ENCODE data around the gene EML4.

DNA sequence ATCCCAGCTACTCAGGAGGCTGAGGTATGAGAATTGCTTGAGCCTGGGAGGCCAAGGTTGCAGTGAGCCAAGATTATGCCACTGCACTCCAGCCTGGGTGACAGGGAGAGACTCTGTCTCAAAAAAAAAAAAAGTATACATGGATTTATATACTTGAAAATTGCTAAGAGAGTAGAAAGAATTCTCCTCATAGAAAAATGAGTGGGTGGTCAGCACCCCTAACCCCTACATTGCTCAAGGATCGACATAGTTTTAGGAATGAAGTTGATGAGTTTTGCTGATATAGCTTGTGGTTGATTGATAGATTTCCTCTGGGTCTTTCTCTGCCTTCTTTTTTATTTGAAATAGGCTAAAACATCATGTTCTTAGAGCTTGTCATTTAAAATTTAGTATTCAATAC is 58.9 kb downstream of the EML4 start:
- TF ChIP-seq, protein P1, sequence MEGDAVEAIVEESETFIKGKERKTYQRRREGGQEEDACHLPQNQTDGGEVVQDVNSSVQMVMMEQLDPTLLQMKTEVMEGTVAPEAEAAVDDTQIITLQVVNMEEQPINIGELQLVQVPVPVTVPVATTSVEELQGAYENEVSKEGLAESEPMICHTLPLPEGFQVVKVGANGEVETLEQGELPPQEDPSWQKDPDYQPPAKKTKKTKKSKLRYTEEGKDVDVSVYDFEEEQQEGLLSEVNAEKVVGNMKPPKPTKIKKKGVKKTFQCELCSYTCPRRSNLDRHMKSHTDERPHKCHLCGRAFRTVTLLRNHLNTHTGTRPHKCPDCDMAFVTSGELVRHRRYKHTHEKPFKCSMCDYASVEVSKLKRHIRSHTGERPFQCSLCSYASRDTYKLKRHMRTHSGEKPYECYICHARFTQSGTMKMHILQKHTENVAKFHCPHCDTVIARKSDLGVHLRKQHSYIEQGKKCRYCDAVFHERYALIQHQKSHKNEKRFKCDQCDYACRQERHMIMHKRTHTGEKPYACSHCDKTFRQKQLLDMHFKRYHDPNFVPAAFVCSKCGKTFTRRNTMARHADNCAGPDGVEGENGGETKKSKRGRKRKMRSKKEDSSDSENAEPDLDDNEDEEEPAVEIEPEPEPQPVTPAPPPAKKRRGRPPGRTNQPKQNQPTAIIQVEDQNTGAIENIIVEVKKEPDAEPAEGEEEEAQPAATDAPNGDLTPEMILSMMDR (IDR thresholded peaks at IDR 0.05; ENCODE audit: borderline replicate concordance, extremely low read depth, low read length, poor library complexity, severe bottlenecking): no peak
- no peak for TF ChIP-seq EZH2 (IDR thresholded peaks at IDR 0.05; ENCODE audit: borderline replicate concordance, low read depth, low read length, severe bottlenecking)
